T follicular helper cell (primary cell): ENCODE measurements around the gene TOX2.

ENCODE experiments used
- DNase-seq: peaks from one replicate; pipeline ENCODE4 v3.0.0-alpha.2; 2020; ENCODE audit warnings: low read depth

Gene TOX2

DNA sequence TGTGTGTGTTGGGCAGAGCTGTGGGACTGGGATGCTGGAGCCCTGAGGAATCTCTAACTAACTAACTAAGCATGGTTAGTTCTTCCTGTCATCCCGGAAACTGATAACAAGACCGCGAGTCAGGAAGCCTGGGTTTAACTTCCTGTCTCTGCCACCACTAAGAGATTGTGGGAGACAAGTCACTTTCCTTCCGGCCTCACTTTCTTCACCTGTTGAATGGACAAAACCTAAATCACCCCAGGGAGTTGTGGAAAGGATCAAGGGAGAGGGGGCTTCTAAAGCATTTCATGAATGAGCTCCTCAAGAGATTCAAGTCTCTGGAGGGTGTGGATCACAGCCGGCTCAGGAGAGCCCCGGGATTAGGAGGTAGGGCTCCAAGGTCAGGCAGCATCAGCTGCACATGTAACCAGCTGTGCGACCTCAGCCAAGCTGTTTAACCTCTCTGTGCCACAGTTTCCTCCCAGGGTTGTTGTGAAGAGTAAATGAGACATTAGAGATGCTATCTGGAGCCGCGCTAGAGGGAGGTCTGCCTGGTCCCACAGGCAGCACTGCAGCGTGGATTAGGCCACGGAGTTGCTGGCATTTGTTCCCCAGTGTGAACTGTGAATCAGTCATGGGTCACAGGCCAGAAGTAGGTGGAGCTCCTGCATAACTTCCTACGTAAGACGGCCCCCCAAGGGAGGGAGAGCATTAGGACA, 105.1 kb downstream of the TOX2 start:
- no peak for DNase-seq

DNA sequence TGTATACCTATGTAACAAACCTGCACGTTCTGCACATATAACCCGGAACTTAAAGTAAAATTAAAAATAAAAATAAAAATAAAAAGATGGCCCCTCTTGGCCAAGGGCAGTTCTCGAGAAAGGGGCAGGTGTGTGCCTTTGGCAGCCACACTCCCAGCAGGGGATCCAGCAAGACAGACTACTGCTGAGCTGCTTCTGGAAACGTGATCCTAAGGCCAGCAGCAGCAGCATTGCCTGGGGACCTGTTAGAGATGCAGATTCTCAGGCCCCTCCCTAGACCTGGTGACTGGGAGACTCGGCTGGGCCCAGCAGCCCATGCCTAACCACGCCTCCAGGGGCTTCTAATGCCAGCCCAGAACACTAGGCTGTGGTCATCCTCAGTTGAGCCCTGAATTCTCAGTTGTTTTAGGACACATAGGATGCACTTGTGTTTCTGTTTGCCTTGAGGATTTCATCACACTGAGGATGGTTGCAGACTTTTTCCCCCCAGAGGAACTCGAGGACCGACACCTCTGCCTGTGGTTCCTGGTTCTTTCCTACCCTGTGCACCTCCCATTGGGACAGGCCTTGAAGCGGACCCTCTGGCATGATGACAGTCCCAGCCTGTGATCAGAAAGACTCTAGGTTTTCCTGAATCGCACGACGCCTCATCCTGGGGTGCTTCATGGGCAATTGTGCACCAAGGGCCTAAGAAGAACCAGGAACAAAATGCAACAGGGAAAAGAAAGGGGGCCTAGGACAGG, 105.9 kb downstream of the TOX2 start:
- no peak for DNase-seq

DNA sequence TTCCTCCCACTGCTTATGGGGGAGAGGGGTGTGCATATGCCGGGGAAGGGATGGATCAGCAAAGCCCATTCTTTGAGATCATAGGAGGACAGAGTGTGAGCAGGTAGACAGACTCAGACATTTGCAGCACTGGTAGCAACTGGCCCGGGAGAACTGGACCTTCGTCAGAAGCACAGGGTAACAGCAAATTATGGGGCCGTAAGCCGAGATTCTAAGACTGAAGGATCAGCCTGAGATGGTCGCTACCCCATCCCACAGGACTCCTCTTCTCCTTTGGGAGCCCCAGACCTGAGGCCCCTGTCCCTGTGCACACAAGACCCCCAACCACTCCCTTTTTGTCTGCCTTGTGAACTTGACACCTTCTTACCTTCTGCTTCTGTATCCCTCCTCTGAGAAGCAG, 106.5 kb downstream of the TOX2 start:
- DNase-seq: no peak

DNA sequence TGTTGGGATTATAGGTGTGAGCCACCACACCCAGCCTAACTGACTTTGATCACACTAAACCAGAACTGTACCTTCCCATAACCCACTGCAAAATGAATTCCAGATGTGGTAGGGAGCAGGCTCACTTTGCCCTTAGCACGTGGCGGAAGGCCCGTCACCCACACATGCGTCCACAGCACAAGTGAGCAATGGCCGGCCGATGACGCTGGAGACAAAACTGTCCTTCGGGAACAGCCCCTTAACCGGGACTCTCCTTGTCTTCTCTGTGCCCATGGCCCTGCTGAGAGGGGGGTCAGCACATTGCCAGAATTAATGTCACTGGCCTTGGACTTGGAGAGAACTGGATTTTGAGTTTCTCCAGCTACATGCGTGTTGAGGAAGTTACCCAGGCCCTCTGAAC, 107.2 kb downstream of the TOX2 start:
- DNase-seq: no peak

DNA sequence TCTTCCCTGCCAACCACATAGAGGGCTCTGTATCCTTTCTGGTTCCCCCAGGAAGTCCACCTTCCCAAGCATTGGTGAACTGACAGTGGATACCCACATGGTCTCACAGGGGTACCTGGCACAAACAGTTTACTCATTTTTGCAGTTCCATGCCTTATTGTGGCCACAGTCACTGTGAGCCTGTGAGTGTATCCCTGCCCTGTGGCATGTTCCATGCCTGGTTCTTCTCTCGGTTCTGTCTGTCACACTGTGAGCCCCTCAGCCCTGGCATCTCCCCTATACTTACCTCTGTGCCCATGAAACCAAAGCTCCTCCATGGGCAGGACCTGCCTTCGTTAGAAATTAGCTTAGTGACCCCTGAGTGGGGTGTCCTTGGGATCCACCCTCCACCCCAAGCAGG, 107.8 kb downstream of the TOX2 start:
- no peak for DNase-seq

DNA sequence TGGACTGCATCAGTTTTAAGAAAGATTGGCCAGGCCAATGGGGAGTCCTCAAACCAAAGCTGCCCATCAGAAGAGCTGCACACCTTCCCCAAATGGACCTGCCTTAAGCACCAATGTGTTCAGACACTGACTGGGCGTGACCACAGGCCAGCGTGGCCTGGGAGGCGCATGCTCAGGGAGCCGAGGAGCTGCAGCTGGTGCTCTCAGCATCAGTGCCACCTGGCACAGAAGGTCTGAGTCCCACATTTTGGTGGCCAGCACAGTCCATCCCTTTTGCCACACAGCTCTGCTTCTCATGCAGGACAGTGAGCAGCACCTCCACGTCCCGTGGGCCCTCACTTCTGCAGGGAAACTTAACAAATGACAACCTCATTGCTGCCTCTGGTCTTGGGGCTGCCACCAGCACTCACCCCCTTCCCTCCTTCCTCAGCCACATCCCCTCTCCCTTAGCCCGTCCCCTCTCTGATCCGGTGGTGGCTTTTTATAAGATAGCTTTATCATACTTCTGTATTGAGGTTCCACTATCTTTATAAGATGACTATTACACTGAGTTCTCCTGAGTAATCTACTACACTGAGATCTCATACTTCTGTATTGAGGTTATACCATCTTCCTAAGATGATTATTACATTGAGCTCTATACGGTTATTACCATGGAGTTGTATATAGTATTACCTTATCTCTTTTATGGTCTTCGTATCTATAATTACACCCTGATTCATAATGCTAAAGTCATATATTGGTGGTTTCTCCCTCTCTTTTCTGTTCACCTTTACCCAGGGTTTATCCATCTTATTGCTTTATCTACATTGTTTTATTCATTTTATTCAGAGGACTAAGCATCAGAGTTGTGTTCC, 109.1 kb downstream of the TOX2 start:
- DNase-seq: no peak

DNA sequence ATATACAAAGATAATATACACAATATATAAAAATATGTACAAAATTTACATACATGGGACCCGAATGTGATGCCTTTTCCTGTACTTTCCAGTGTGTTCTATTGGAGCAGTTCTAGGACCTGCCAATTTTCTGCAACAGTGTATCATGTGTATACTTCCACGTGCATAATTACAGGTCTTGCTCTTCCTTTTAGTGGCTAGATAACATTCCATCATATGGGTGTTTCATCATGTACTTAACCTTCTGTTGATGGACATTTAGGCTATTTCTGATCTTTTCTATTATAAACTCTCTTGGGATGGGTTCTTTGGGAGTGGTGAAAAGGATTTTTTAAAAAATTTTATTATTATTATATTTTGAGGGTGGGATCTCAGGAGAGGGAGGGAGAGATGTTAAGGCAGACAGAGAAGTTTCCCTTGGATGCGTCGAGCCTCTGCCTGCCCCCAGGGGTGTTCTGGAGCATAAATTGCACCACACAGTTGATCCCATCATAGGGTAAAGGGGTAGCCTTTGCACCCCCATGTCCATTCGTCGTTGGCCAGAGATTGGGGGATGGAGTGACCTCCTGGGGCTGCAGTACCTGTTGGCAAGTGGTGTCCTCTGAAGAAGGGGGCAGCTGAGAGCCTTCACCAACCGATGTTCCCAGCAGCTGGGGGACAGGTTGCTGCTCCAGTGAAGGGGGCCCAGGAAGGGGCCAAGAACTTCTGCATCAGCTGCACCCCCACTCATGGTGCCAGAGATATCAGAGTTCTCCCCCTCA, 110.3 kb downstream of the TOX2 start:
- no peak for DNase-seq

DNA sequence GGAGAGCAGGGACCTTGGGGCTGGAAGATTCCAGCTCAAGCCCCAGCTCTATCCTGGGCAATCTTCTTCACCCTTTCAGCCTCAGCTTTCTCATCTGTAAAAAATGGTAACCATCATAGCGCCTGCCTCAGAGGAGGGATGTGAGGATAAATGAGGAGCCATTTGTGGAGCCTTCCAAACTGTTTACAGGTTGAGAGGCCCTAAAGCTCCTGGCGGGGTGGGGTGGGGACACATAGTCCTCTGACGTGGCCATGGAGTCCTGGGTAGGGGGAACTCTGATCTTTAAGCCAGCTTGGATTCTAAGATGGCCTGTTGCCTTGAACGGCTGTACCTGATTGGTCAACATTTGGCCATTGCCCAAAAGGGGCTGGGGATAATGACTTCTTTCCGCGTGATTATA, 111.1 kb downstream of the TOX2 start:
- DNase-seq: no peak

DNA sequence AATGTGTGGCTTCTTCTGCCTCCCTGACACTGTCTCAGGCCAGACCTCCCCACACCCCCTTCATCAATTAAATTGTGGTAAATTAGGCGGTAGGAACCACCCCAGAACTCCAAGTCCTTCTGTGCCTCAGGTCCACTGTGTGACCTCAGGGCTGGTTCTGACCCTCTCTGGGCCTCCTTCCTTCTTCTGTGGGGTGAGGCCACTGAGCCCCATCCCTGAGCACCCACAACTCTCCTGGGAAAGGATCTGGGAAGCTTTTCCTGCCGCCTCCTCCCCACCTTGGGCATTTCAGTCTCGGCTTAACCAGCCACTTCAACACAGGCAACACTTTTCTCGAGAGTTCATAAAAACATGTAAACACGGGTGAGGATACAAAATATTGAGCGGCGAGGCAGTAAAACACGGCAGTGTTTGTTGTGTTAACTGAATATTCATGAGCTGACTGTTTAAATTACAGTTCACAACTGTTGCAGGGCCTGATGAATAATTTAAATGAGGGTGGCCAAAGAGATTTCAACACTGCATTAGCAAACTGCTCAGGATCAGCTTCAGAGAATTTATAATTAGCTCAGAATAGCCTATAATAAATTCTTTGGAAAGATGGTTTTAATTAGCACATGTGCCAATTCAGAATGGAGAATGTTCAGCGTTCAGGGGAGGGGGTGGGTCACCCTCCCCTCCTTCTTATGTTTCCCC, 112.1 kb downstream of the TOX2 start:
- DNase-seq: no peak

DNA sequence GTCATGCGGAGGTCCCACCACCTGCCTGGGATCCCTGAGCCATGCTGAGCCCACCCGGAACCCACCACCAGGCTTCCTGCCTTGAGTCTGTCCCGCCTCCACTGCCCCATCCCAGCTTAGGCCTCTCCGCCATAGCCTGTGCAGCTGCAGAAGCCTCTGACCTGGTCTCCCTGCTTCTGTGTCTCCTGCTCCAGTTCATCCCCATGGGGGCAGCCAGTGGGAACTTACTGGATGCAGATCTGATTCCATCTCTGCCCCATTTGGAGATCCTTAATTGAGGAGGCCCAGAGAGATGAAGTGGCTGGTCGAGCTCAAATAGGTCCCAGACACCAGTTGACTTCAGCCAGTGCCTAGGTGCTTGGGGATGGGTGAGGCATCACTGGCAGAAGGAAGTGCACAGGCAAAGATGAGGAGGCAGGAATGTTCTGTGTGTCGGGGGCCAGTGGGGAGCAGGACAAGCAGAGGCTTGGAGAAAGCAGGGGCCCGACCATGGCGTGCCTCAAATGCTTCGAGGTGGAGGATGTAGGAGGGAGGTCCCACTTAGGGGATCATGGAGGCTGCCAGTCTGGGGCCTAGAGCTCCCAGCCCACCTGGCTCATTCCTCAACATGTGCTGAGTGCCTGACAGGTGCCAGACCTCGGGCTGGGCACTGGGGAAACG, 112.8 kb downstream of the TOX2 start:
- no peak for DNase-seq

DNA sequence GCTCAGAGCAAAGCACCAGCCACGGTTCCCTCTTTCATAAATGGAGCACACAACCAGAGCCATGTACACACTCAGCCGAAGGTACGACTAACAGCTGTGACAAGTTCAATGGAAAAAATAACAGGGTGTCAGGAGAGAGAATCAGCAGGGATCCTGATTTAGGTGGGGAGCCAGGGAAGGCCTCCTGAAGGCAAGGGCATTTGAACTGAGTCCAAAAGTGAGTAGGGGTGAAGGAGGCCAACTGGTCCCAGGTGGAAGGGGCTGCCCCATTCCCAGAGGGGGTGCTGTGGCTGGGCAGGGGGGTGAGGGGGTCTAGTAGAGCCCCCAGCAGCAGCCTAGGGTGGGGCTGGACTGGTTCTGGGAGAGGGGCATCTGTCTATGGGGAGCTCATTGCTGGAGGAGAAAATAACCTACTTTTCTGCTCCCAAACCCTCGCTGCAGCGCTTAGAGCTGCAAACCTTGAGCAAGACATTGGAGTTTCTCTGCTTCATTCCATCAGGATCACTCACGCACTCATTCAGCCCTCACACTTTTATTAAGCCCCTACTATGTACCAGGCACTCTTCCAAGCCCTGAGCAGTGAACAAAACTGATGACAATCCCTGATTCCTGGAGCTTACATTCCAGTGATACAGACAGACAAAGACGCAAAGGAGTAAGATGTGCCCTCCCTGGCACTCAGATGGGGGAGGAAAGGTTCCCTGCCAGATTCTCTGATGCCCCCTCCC, 113.5 kb downstream of the TOX2 start:
- DNase-seq: no peak

DNA sequence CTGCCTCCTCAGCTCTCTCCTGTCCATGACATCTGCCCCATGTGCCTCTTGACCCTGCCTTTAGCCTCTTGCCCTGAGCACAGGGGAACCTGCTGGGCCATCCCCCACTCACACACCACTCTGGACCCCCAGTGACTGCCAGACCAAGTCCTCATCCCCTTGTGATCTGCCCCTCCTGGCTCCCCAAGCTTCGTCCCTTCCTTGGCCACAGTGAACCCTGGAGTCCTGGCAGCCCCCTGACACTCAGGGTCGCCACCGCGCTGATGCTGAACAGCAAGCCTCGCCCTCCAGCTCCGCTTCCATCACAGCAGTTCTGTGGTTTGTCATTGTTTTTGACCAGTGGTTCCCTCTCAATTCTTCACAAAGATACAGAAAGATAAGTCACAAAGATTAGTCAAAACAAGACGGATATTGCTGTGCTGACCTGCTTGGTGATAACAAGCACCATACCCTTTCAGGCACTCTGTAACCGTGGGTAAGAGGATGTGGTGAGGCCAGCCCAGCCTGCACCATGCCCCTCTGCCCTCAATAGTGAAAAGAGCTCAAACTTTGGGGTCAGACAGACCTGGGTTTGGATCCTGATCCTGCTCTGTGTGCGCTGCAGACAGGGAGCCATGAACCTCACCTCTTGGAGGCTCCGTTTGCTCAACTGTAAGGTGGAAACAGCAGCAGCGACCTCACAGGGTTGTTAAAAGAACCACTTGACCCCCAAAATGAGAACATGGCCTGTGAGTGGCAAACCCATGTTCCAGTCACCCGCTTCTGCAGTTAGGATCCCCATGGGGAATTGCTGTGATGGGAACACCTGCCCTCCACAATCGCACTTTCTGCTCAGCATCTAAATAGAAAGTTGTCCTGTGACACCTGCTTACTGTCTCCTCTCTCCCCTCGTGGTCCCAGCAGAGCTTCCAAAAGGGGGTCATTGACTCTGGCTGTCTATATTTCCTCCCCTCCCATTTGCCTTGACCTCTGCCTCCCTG, 114.5 kb downstream of the TOX2 start:
- DNase-seq: no peak

DNA sequence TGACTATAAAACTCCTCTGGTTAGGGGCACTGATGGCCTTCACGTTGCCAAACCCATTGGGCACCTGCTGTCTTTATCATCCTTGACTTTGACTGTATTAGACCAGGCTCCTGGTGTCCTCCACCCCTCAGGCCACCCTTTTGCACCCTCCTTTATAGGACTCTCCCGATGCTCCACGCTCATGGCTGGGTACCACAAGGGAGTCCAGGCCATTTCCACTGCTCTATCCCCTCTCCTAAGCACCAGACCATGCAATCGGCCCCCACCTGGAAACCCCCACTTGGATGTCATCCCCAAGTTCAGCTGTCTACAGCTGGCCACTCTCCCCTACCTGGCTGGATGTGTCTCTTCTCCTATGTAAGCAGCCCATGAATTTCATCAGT, 115.2 kb downstream of the TOX2 start:
- DNase-seq: no peak

DNA sequence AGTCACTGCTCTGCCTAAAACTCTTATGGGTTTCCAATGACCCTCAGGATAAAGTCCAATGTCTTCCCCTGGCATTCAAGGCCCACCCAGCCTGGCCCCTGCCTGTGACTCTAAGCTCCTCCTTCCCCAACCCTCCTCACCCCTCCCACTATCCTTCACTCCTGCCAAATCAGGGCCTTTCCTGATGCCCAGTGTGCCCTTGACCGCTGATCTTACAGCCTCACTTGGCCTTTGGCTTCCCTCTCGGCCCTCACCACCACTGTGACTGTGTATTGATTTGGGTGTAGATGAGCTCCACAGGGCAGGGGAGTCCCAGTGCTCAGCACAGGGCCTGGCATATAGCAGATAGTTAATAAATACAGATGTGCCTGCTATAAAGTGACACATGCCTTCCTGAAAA, 115.7 kb downstream of the TOX2 start:
- DNase-seq: no peak

DNA sequence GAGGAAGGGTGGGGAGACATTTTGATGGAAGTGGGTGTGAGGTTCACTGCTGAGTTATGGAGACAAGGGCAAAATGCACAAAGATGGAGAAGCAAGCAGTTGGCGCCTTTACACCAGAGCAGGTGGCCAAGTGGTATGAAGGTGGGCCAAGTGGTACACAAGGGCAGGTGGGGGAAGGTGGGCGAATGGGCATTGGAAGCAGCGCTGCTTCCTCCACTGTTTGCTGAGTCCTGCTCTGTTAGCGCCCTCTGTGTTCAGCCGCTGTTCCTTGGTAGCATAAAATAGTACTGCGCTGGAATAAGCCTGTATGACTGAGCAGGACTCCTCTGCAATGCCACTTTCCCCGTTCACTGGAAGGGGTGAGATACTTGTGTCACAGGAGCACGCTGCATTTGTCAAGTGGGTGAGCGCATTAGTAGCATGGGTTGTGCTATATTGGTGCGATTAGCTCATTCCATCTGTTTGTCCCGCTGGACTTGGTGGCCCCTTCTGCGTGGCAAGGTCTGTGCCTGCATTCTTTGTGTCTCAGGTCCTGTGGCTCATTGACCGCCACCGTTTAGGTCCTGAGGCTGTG, 116.4 kb downstream of the TOX2 start:
- no peak for DNase-seq

DNA sequence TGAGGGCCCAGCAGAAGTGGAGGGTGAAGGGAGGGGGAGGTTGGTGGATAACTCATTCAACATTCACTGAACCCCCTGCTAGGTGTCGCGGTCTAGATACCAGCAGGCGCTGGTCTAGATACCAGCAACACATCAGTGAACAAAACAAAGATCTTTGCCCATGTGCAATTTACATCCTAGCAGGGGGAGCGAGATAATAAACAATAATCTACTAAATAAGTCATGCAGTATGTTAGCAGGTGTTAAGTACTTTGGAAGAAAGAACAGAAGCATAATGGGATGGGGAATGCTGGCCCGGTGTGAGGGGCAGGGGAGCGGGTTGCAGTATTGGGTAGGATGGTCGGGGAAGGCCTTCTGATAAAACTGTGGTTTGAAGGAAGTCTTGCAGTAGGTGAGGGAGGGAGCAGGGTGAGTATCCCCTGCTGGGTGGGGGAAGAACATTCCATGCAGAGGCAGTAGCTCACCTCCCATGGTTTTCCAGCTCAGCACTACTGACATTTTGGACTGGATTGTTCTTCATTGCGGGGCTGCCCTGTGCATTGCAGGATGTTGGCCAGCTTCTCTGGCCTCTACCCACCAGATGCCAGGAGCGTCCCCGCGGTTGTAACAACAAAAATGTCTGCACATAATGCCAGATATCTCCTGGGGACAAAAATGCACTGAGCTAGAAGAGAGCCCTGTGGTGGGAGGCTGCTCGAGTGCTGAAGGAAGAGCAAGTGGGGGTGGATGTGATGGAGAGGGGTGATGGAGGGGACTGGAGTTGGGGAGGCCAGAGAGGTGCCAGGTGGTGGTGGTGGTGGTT, 117.3 kb downstream of the TOX2 start:
- no peak for DNase-seq

DNA sequence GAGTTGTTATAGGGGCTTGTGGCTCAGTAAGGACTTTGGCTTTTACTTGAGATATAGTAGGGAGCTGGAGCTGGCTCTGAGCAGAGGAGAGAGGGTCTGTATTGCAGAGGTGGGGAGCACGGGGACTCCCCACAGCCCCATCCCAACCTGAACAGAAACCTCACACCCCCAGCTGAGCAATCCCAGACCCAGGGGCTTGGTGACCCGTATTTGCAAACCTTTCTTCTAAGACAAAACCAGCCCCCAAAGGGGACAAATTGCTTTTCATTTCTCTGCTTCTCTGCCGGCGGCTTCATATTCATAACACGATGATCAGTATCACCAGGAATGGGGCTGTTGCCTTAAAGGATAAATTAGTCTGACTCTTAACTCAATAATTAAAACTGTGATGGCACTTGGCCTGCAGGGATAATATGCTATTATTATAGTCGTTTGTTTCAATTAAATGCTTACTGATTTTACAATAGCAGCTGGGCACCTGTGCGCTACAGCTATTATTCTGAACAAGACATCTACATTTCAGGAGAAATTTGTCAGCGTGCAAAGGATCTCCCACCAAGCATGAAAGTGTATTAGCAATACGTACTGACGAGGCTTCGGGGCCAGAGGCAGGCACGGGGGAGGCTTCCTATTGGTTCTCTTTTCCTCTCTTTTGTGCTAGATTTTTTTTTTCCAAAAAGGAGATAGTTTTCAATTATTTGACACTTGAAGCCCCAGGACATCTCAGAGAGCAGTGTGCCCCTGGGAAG, 118.1 kb downstream of the TOX2 start:
- DNase-seq: no peak
